GM19351 (cell line): ENCODE measurements around the gene CD207.
"Not testable (repeated sequence)": the region's sequence is repeated elsewhere in the genome, so short reads cannot be mapped to it uniquely, and the experiment has no call there.

Experiments
- ATAC-seq: cut with Tn5 transposase; IDR thresholded peaks from one replicate; pipeline ENCODE4 v1.9.1; 2021; ENCODE audit warnings: mild to moderate bottlenecking, moderate library complexity; ENCODE audit not compliant: unreplicated experiment

The CD207 gene

GRCh38 chr2:70829916-70830315, 5.7 kb downstream of the CD207 start:
- no peak for ATAC-seq

DNA sequence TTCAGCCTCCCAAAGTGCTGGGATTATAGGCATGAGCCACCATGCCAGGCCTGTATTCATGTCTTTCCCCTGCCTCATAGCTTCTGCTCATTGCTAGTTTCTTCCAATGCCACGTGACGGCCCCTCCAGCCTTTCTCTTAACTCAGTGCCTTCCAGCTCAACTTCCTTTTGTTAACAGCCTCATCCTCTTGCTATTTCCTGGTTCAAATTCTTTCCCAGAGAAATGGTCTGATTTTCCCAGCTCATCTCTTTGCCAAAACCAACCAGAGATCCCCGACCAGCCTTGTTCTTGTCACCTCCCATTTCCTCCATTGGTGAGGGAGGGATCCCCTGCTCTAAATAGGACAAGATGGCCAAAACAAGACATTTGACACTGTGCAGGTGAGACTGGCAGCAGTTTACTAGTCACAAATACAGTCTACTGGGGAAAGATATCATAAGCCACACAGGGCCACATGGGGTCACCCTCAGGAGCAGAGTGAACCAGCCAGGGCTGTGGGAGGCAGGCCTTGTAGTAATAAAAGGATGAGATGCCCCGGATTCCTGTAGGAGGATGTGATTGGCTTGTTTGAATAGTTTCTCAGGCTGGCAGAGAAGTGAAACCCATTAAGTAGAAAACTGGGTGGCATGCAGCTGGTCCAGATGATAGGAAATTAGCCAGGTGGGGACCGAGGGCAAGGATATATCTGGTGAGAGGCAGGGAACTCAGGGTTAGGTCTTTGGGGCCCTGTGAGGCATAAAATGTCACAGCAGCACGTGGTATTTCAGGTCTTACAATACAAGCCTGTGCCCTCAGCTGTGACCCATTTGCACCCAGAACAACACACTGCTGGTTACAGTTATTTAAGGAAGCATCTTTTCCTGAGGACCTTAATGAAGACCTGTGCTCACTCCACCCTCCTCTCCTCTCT, 6.4 kb downstream of the CD207 start:
- ATAC-seq: no peak

- ATAC-seq: no peak
Observed at GRCh38 chr2:70828115-70828514, 7.5 kb downstream of the CD207 start.

DNA sequence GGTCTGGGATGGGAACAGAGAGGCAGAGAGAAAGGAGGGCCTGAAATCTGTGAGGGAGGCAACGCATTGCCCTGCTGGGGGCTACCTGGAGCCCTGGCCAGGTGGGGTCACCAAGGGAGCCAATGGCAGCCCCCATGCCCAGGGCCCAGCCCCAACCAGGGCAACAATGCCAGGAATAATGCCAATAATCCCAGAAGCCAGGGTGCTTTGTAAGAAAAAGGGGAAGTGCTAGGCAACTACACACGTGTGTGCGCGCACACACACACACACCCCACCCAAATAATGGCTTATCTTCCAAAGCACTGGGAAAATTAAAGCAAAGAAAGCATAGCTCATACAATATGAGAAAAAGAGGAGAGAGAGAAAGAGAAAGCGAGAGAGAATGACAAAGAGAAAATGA, 8.2 kb downstream of the CD207 start:
- no peak for ATAC-seq

- no peak for ATAC-seq
Observed at GRCh38 chr2:70826696-70827350, 8.8 kb downstream of the CD207 start.

DNA sequence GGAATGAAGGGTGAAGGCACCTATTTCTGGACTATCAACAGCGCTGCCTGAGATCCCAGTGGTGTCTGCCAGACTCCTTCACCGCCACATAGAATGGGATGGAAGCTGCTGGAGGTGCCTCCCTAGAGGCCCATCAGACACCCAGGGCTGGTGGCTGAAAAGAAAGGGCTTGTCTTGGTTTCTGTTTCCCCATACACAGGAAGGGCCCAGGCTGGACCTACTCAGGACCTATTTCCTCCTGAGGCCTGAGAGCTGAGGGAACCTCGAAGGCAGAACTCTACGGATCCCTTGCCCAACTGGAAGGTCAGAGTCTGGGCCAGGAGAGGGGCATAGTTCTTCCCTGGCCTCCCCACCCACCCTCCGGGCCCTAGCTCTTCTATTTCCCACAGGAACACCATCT, 12.4 kb downstream of the CD207 start:
- no peak for ATAC-seq

DNA sequence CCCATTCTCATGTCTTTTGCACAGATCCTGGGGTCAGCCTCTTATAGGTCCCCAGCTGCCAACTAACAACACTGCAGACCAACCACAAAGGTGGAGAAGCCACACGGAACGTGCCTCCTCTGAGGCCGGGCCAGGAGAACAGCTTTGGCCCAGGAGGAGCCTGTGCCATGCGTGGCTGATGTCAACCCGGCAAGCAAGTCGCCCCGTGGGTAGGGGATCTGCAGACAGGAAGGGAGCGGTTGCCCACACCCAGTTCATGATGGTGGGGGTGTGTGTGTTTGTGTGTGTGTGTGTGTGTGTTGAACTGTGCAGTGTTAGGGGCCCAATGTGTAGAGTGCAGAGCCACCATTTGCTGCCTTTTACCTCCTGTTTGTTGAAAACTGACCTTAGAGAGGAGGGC, 12.8 kb downstream of the CD207 start:
- no peak for ATAC-seq

GRCh38 chr2:70820499-70820898, 15.1 kb downstream of the CD207 start, which contains the start of gene CLEC4F:
Gene CLEC4F (minus strand): TSS chr2:70820599. CDS start chr2:70820523, 76 bp downstream.
- ATAC-seq: no peak

DNA sequence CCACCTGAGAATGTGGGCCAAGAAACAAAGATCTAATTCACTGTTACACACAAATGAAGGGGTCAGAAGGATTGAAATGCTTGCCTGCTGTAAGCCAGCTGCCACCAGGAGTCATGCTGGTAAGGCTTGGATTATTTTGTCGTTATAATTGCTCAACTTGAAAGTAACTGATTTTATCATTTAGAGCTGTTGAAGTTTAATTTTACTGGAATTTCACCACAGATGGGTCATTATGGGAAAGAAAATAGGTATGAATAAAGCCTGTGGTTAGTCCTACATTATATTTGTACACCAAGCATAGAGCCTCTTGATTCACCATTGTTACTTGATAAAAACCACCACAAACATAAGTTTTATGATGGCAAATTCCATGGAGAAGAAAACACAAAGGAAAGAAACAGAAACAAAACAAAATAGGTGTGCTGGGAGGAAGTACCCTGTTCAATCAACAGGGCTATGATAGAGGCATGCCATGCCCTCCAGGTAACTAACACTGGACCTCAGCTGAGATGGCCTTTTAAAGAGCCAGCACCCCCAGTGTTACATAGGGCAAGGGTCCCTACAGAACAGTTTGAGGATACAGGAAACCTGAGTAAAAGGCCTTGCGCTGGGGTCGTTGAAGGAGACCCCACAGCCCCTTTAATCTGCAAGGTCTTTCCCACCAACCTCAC, 18.2 kb downstream of the CD207 start:
- no peak for ATAC-seq

DNA sequence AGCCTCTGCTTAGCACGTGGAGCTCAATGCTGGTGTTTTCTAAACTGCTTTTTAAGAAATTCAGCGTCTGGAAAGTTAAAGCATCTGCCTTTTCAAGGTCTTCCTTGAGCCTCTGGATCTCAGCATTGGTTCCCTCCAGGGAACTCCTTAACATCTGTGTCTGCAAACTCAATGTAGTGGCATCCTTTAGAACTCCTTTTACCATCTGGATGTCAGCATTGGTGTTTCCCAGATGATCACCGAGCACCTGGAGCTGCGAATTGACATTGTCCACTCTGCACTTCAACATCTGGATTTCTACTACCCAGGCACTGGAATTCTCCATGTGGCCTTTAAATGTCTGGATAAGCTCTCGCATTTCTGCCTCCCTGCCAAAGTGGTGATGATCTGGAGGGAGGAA, 18.9 kb downstream of the CD207 start:
- no peak for ATAC-seq

- ATAC-seq: no peak
Observed at GRCh38 chr2:70808983-70809958, 26.3 kb downstream of the CD207 start.

DNA sequence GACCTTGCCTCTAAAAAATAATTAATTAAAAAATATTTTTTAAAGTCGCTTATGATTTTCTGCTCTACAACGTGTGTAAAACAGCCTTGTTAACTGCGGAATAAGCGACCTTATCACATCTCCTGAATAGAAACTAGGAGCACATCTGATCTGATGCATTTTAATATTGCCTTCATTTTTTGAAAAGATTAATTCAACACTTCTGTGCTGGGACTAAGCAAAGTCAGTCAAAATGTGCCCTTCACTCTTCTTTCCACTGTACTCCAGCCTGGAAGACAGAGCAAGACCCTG, 27.8 kb downstream of the CD207 start:
- no peak for ATAC-seq

DNA sequence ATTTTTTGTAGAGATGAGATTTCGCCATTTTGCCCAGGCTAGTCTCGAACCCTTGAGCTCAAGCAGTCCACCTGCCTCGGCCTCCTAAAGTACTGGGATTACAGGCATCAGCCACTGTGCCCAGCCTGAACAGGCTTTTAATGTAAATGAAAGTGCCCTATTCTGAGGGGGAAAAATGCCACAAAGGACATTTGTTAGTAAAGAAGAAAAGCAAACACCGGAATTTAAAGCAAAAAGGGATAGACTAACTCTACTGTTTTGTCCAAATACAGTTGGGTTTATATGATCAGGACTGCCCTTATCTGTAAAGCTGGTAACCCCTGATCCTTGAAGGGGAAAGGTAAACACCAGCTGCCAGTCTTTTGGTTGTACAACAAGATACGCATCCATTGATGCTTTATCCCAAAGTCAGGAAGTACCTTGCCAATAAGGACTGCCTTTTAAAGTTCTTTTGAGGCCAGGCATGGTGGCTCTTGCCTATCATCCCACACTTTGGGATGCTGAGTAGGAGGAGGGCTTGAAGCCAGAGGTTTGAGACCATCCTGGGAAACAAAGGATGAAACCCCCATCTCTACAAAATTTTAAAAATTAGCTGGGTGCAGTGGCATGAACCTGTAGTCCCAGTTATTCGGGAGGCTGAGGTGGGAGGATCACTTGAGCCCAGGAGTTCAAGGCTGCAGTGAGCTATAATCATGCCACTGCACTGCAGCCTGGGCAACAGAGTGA, 28.4 kb downstream of the CD207 start:
- ATAC-seq: no peak

DNA sequence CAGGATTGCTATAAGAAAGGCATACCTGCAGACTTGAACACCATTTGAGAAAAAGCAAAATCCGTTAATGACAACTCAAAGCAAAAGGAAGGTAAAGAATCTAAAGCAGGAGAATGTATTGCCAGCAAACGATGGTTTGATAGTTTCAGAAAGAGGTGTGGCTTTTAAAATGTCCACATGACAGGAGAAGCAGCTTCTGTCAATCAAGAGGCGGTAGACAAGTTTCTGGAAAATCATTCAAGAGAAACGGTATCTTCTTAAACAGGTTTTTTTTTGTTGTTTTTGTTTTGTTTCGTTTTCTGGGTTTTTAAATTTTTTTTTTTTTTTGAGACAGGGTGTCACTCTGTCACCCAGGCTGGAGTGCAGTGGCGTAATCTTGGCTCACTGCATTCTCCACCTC, 29.0 kb downstream of the CD207 start:
- no peak for ATAC-seq

- ATAC-seq: no peak
Observed at GRCh38 chr2:70806013-70806412, 29.6 kb downstream of the CD207 start.

- ATAC-seq: no peak
Observed at GRCh38 chr2:70801607-70802263, 33.9 kb downstream of the CD207 start.

DNA sequence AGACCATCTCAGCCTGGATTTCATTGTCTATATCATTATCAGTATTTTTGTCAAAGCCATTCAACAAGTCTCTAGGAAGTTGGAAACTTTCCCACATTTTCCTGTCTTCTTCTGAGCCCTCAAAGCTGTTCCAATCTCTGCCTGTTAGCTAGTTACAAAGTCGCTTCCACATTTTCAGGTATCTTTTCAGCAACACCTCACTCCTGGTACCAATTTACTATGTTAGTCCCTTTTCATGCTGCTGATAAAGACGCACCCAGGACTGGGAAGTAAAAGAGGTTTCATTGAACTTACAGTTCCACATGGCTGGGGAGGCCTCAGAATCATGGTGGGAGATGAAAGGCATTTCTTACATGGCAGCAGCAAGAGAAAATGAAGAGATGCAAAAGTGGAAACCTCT, 35.9 kb downstream of the CD207 start:
- ATAC-seq: no peak

DNA sequence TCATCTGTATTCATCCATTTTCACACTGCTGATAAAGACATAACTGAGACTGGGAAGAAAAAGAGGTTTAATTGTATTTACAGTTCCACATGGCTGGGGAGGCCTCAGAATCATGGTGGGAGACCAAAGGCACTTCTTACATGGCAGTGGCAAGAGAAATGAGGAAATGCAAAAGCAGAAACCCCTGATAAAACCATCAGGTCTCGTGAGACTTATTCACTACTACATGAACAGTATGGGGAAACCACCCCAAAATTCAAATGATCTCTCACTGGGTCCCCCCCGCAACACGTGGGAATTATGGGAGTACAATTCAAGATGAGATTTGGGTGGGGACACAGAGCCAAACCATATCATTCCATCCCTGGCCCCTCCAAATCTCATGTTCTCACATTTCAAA, 37.6 kb downstream of the CD207 start:
- not testable (repeated sequence) for ATAC-seq

GRCh38 chr2:70797506-70797905, 38.1 kb downstream of the CD207 start:
- ATAC-seq: no peak

GRCh38 chr2:70796262-70796661, 39.4 kb downstream of the CD207 start:
- no peak for ATAC-seq
